Measurements from ENCODE around the gene SHISA9.

DNA sequence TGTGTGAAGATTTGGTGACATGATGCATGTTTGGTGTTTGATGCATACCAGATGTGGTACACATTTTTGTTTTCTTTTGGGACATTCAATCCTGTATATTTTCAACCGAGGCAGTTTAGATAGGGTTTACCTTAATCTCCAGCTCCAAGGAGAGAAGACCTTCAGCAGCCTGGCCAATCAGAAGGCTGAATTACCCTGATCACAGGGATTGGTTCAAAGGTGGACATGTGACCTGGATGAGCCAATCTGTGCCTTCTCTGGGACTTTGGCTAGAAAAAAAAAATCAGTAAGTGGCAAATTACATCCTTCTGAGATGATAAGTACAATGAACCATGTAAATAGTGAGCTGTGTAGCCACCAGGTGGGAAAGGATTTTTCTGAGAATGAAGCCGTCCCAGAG, 205.1 kb downstream of the SHISA9 start:
- no peak for TF ChIP-seq POLR2A (IDR thresholded peaks at IDR 0.05)
- TF ChIP-seq, protein P1, sequence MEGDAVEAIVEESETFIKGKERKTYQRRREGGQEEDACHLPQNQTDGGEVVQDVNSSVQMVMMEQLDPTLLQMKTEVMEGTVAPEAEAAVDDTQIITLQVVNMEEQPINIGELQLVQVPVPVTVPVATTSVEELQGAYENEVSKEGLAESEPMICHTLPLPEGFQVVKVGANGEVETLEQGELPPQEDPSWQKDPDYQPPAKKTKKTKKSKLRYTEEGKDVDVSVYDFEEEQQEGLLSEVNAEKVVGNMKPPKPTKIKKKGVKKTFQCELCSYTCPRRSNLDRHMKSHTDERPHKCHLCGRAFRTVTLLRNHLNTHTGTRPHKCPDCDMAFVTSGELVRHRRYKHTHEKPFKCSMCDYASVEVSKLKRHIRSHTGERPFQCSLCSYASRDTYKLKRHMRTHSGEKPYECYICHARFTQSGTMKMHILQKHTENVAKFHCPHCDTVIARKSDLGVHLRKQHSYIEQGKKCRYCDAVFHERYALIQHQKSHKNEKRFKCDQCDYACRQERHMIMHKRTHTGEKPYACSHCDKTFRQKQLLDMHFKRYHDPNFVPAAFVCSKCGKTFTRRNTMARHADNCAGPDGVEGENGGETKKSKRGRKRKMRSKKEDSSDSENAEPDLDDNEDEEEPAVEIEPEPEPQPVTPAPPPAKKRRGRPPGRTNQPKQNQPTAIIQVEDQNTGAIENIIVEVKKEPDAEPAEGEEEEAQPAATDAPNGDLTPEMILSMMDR (IDR thresholded peaks at IDR 0.05), result no peak
